Subcutaneous adipose tissue (tissue), 4 donors: ENCODE results near the gene PRR36. TPM values are rescaled to one million over a fixed set of nuclear protein-coding genes. Genes with fewer than 3 reads are reported as not detected.

Experiments used
- total RNA-seq, 4 donors: library from RNA; depleted of rRNA; stranded (reverse); fragments of >200 nt; gene quantifications; one replicate each; pipeline ENCODE4 v1.1.0, GENCODE V29; 2016
- TF ChIP-seq, protein P1 (sequence below): fragments of 450-650 bp; IDR thresholded peaks from one replicate; pipeline ENCODE4 v1.5.1; 2016; ENCODE audit warnings: low read depth, mild to moderate bottlenecking, control low read depth, antibody characterized with exemption, moderate library complexity

PRR36 gene
- total RNA-seq, 4 donors from 2014 or later: not detected

DNA sequence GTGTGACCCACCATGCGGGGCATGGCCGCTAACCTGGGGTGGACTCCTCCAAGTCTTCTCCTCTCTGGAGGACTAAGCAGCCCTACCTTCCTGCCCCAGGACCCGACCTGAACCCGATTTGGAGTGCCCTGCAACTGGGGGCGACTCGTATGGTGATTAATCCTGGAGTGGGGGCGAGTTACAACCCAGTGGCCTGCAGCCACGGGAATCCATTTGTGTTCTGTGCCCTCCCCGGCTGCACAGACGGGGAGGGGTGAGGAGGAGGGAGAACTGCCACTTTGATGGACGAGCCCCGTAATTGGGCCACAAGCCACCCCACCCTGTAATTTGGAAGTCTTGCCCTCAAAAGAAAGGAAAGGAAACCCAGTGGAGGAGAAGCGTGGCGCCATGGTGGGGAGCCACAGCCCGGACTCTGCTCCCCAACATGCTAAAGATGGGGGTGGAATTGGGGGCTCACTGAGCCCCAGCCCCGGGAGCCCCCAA lies 18.0 kb downstream of the PRR36 start:
- TF ChIP-seq, protein P1, sequence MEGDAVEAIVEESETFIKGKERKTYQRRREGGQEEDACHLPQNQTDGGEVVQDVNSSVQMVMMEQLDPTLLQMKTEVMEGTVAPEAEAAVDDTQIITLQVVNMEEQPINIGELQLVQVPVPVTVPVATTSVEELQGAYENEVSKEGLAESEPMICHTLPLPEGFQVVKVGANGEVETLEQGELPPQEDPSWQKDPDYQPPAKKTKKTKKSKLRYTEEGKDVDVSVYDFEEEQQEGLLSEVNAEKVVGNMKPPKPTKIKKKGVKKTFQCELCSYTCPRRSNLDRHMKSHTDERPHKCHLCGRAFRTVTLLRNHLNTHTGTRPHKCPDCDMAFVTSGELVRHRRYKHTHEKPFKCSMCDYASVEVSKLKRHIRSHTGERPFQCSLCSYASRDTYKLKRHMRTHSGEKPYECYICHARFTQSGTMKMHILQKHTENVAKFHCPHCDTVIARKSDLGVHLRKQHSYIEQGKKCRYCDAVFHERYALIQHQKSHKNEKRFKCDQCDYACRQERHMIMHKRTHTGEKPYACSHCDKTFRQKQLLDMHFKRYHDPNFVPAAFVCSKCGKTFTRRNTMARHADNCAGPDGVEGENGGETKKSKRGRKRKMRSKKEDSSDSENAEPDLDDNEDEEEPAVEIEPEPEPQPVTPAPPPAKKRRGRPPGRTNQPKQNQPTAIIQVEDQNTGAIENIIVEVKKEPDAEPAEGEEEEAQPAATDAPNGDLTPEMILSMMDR: no peak

DNA sequence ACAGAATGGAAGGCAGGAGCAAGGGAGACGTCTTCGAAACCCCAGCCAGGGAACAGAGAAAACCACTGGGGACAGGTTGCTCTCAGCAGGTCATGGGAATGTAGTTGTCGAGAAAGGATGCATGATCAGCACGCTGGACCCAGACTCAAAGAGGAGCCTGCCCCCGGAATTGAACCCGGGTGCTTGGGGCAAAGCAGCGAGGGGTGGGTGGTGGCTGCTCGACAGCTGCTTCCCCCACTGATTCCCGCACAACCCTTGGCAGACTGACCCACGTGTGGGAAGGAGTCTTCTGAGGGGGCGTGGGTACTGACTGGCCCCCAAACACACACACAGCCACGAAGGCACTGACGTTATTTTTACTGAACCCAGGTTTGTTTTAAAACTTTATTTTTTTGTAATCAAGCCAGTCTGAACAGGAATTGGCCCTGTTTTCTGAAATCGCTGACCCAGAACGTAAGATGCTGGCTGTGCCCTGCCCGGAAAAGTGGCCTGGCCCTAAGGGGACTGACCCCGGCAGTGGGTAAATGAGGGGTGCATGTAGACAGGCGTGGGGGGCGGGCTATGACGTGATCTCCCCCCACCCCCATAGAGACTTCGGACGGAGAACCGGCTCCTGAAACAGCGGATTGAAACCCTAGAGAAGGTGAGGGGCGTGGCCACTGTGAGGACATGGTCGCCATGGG lies 18.6 kb downstream of the PRR36 start:
- TF ChIP-seq, protein P1: no peak

DNA sequence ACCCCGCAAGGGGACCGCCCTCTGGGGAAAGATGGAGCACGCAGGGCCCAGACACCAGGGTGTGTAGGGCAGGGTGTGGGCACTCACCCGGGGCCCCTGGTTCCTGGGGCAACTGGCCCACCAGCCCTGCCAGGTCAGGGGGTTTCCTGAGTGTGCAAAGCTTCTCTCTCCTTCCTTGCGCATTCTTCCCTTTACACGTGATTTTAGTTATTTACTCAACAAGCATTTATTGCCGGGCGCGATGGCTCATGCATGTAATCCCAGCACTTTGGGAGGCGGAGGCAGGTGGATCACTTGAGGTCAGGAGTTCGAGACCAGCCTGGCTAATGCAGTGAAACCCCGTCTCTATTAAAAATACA lies 20.4 kb downstream of the PRR36 start:
- TF ChIP-seq, protein P1: no peak

DNA sequence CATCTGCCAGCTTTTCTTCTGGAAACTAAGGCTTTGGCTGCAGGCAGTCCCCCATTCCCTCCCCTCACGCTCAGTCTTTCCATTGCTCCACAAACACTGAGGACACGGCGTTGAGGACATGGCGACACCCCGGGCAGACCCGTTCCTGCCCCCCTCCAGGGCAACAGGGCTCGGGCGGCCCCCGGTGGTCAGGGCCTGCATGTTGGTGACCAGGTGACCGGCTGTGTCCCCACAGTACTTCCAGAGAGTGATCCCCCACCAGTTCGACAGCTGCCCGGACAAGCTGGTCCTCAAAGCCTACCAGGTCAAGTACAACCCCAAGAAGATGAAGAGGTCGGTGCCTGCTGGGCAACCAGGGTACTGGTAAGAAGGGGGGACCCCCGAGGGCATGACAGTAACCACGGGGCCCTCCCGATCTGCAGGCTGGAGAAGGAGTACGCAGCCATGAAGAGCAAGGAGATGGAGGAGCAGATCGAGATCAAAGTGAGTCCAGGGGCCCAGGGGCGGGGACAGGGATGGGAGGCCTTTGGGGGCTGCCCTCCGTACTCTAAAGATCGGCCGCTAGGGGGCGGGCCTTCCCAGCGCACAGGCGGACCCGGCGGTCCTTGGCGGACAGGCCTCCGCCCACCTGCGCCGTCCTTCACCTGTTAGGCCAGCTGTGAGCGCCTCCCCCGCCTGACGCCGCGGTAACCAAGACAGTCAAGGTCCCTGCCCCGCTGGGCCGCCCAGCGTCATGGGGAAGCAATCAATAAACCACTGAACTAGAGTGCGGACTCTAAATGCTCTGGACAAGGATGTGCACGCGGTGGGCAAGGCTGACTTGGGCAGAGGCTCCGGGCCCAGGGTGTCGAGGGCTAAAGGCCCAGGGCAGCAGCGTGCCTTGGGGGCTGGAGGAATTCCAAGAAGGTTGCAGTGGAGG lies 21.1 kb downstream of the PRR36 start:
- TF ChIP-seq, protein P1: no peak

DNA sequence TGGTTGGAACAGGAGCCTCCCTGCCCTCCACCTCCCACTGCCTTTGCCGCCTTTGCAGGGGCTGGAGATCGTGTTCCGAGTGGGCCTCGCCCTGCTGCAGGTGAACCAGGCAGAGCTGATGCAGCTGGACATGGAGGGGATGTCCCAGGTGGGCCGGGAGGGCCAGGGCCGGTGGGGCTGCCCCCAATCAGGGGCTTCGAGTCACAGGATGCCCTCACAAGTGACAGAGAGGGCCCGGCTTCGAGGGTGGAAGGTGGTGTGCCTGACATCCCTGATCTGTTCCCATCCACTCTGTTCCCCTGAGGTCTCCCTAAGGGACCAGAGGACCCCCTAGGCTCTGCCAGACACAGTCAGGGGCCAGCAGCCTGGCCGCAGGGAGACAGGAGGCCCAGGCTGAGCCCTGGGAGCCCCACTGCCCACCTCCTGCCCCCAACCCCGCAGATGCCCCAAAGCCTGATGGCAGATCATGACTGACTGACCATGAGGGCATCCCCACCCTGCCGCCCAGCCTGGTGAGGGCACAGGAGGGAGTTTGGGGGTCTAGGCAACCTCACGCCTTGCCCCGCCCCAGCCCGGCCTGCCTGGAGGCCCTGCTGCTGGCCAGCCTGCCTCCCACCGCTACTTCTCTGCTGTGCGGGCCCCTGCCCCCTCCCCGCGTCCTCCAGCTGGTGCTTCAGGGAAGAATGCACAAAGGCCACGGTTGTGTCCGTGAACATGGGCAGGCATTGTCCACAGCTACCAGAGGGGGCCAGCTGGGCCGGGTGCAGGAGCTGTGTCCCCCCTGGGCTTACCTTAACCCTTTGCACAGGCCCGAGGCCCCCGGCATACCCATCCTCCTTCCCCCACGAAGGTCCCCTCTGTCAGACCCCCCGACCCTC lies 22.3 kb downstream of the PRR36 start:
- TF ChIP-seq, protein P1: no peak

DNA sequence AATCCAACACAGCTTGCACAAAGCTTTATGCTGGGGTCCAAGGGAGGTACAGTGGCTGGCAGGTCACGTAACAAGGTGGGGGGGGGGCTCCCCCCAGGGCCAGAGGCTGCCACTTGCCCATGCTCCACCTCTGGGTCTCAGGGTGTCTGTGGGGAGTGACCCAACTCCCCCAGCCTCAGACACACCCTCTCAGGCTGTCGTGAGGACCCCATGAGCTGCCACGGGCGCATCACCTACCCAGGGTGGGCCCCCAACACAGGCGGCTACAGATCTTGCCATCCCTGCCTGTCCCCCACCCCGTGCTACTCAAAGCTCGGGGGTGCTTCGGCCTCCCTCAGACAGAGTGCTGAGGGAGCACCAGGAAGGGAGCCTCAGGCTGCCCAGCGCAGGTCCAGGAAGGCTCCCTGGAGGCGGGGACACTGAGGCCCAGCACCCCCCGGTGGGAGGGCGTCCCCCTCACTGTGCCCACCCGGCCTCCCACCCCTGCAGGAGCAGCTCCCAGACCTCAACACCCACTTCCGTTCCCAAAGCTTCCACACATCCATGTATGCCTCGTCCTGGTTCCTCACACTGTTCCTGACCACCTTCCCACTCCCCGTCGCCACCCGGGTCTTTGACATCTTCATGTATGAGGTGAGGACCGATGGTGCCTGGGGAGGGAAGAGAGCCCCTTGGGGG lies 23.1 kb downstream of the PRR36 start:
- TF ChIP-seq, protein P1: no peak
